ENCODE measurements around the gene CDH9.

CDH9 gene

GRCh38 chr5:26847041-26847736 is 191.2 kb downstream of the CDH9 start:
- TF ChIP-seq FOXP2 (optimal IDR thresholded peaks at IDR 0.05; ENCODE audit: borderline replicate concordance, extremely low read depth, extremely low read length, insufficient read depth) (no peak), REST (IDR thresholded peaks at IDR 0.05; ENCODE audit: insufficient read depth in 1 of 2, low read depth in 2 of 2, low read length in 2 of 2) (no peak), SIN3A (IDR thresholded peaks at IDR 0.05; ENCODE audit: borderline replicate concordance, insufficient read depth, low read length) (no peak), POLR2AphosphoS5 (IDR thresholded peaks at IDR 0.05; ENCODE audit: low read depth, low read length) (peak; percentile 45; the same call in 1 of the 2 replicates)

- TF ChIP-seq TAF1 (IDR thresholded peaks at IDR 0.05; ENCODE audit: borderline replicate concordance, insufficient read depth, low read length) (no peak), FOXP2 (optimal IDR thresholded peaks at IDR 0.05; ENCODE audit: borderline replicate concordance, extremely low read depth, extremely low read length, insufficient read depth) (no peak), REST (IDR thresholded peaks at IDR 0.05; ENCODE audit: insufficient read depth in 1 of 2, low read depth in 2 of 2, low read length in 2 of 2) (no peak), POLR2AphosphoS5 (IDR thresholded peaks at IDR 0.05; ENCODE audit: low read depth, low read length) (no peak), SIN3A (IDR thresholded peaks at IDR 0.05; ENCODE audit: borderline replicate concordance, insufficient read depth, low read length) (no peak)
These were observed 194.7 kb downstream of the CDH9 start for GRCh38 chr5:26843677-26844076.

- TF ChIP-seq SIN3A (IDR thresholded peaks at IDR 0.05; ENCODE audit: borderline replicate concordance, insufficient read depth, low read length) (no peak), FOXP2 (optimal IDR thresholded peaks at IDR 0.05; ENCODE audit: borderline replicate concordance, extremely low read depth, extremely low read length, insufficient read depth) (no peak), TAF1 (IDR thresholded peaks at IDR 0.05; ENCODE audit: borderline replicate concordance, insufficient read depth, low read length) (no peak), POLR2AphosphoS5 (IDR thresholded peaks at IDR 0.05; ENCODE audit: low read depth, low read length) (no peak), REST (IDR thresholded peaks at IDR 0.05; ENCODE audit: insufficient read depth in 1 of 2, low read depth in 2 of 2, low read length in 2 of 2) (no peak)
These were observed 204.8 kb downstream of the CDH9 start for GRCh38 chr5:26833596-26833995.

Measured in PFSK-1 (cell line).